ENCODE data around the gene ADPRHL1. TPM values are rescaled to one million over a fixed set of nuclear protein-coding genes. Genes with fewer than 3 reads are reported as not detected.

Gene ADPRHL1
- total and polyA plus RNA-seq, 7 donors = 186 to 776 (median 294) TPM

DNA sequence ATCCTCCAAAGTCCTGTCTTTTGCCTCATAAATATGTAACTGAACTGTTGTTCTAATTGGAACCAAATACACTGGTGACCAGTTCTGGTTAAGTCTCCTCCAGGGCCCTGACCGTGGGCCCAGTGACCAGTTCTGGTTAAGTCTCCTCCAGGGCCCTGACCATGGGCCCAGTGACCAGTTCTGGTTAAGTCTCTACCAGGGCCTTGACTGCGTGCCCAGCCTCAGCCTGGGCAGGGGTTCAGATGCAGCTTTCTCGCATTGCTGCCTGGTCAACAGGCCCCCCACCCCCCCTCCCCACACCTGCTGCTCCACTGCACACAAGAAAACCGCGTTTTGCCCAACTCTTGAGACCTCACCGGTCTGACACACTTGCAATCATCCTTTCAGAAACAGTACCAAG lies 85.5 kb downstream of the ADPRHL1 start:
- Histone ChIP-seq H3K27me3 (ENCODE audit: insufficient read depth in 3 of 3, low read length in 2 of 3) (no peaks in the 10 kb centered on the region), H3K9me3 (no peaks in the 10 kb centered on the region), H3K27ac (no peak overlapping the region), H3K4me1 (peaks cover 11% of the 10 kb centered on the region), H3K36me3 (ENCODE audit: insufficient read depth in 1 of 2, low read depth in 1 of 2) (no peaks in the 10 kb centered on the region), H3K4me3 (no peak overlapping the region)
- no peak for ATAC-seq
- no peak for DNase-seq
- intact Hi-C loops (cut with DNase I) = no loop called here
- 49 to 66% (median 63%) methylated on average over 6 of the region's 6 CpGs for WGBS, 3 donors
- TF ChIP-seq, protein P1, sequence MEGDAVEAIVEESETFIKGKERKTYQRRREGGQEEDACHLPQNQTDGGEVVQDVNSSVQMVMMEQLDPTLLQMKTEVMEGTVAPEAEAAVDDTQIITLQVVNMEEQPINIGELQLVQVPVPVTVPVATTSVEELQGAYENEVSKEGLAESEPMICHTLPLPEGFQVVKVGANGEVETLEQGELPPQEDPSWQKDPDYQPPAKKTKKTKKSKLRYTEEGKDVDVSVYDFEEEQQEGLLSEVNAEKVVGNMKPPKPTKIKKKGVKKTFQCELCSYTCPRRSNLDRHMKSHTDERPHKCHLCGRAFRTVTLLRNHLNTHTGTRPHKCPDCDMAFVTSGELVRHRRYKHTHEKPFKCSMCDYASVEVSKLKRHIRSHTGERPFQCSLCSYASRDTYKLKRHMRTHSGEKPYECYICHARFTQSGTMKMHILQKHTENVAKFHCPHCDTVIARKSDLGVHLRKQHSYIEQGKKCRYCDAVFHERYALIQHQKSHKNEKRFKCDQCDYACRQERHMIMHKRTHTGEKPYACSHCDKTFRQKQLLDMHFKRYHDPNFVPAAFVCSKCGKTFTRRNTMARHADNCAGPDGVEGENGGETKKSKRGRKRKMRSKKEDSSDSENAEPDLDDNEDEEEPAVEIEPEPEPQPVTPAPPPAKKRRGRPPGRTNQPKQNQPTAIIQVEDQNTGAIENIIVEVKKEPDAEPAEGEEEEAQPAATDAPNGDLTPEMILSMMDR (IDR thresholded peaks at IDR 0.05) = no peak

DNA sequence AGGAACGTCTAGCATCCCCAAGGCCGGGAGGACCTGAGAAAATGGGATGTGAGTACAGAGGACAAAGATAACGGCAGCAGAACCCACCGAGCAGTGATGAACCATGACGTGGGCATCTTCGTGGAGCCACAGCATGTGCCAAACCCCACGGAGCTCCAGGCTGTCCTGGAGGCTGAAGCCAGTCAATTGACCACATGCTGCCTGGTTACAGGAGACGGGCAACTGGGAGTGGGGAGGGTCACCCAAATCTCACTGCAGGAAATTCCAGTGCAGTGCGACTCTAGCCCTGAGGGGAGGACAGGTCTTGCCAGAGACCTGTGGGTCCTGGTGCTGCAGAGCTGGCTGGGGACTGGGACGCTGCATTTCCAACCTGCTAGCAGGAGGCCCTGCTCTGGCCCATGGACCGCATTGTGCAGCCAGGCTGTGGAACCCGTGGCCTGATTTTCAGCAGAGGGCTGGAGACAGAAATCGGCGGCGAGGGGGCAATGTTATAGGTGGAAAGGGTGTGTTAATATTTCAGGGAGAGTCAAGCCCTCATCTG lies 86.2 kb downstream of the ADPRHL1 start:
- Histone ChIP-seq H3K4me1 (peaks cover 13% of the 10 kb centered on the region), H3K27ac (no peak overlapping the region), H3K27me3 (ENCODE audit: insufficient read depth in 3 of 3, low read length in 2 of 3) (no peaks in the 10 kb centered on the region), H3K9me3 (no peaks in the 10 kb centered on the region), H3K4me3 (no peak overlapping the region), H3K36me3 (ENCODE audit: insufficient read depth in 1 of 2, low read depth in 1 of 2) (no peaks in the 10 kb centered on the region)
- 78 to 88% (median 82%) methylated on average over 15 of the region's 15 CpGs for WGBS, 3 donors
- intact Hi-C loops (cut with DNase I) = no loop called here
- DNase-seq (no peak), ATAC-seq (no peak)
- TF ChIP-seq, protein P1 (IDR thresholded peaks at IDR 0.05) = no peak

DNA sequence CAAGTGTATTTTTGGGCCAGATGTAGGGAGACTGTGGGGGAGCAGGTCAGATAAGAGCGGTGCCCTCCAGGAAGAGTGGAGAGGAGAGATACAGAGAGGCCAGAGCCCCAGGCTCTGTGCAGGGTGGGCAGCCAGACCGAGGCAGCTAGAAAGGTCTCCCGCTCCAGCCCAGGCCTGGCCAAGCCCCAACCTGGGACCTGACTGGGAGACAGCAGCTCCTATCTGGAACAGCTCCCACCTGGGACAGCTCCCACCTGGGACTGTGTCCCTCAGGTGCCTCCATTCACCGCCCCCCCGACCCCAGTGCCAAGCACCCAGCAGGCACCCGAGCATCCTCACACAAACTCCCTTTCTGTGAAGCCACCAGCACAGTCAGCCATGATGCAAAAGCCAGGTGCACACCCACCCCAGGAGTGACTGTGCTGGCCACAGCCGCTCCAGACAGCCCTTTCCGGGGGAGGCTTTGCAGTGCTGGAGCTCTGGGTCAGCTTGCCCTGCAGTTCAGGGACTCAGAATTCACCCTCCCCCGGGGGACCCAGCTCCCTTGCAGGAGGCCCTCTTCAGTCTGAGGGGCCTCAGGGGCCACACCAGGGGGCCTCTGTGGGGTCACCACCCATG lies 87.2 kb downstream of the ADPRHL1 start:
- intact Hi-C loops (cut with DNase I) = no loop called here
- Histone ChIP-seq H3K9me3 (no peaks in the 10 kb centered on the region), H3K27ac (no peak overlapping the region), H3K36me3 (ENCODE audit: insufficient read depth in 1 of 2, low read depth in 1 of 2) (no peaks in the 10 kb centered on the region), H3K4me1 (peaks cover 13% of the 10 kb centered on the region), H3K27me3 (ENCODE audit: insufficient read depth in 3 of 3, low read length in 2 of 3) (no peaks in the 10 kb centered on the region), H3K4me3 (no peak overlapping the region)
- TF ChIP-seq, protein P1 (IDR thresholded peaks at IDR 0.05) = no peak
- ATAC-seq = no peak
- no peak for DNase-seq
- 82 to 93% (median 83%) methylated on average over 8 to 9 of the region's 9 CpGs for WGBS, 3 donors

DNA sequence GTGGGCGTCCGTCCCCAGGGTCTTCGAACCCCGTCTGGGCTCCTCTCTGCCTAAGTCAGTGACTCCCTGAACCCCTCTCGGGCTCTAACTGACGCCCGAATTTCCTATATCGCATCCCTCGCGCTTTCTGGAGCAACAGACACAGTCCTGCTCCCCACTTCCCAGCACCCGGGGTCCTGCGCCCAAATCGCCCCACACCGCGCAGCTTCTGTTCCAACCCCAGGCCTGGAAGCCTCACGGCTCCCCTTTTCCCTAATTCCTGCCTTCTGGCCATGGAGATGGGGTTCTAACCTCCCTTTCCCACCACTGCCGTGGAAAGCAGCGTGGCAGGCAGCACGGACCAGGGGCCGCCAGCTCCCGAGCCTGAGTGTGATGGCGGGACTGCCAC lies 87.7 kb downstream of the ADPRHL1 start:
- H3K4me3 ChIP-seq = no peak overlapping the region
- H3K4me1 ChIP-seq = peaks cover 13% of the 10 kb centered on the region
- no peak for DNase-seq
- H3K27me3 ChIP-seq (ENCODE audit: insufficient read depth in 3 of 3, low read length in 2 of 3) = no peaks in the 10 kb centered on the region
- no peaks in the 10 kb centered on the region for H3K36me3 ChIP-seq (ENCODE audit: insufficient read depth in 1 of 2, low read depth in 1 of 2)
- TF ChIP-seq, protein P1 (IDR thresholded peaks at IDR 0.05) = no peak
- ATAC-seq = no peak
- 93 to 97% (median 94%) methylated on average over 22 of the region's 22 CpGs for WGBS, 3 donors
- H3K9me3 ChIP-seq = no peaks in the 10 kb centered on the region
- H3K27ac ChIP-seq = peak overlapping the region; percentile 76
- intact Hi-C loops (cut with DNase I) = no loop called here

Data from psoas muscle (tissue), 8 donors.